Mesendoderm (in vitro differentiated cells): Measurements from ENCODE around the gene HOXB1.

ENCODE experiments used
- DNase-seq: peaks from one replicate; pipeline ENCODE4 v3.0.0; 2013
- H2AK5ac ChIP-seq: 2 replicates; pipeline ENCODE4 v1.6.1; 2013; ENCODE audit warnings: low read length, inconsistent platforms
- H2BK120ac ChIP-seq: 2 replicates; pipeline ENCODE4 v1.6.1; 2013; ENCODE audit warnings: low read depth, mild to moderate bottlenecking, low read length, moderate library complexity, mixed read lengths
- H2BK15ac ChIP-seq: replicated peaks from 2 replicates; pipeline ENCODE4 v1.6.1; 2013; ENCODE audit warnings: low read depth, mild to moderate bottlenecking, moderate library complexity
- H2BK5ac ChIP-seq: 2 replicates; pipeline ENCODE4 v1.6.1; 2013; ENCODE audit warnings: low read length, inconsistent platforms
- H3K18ac ChIP-seq: 2 replicates; pipeline ENCODE4 v1.6.1; 2013; ENCODE audit warnings: mild to moderate bottlenecking, low read length, mixed read lengths
- H3K23ac ChIP-seq: one replicate; pipeline ENCODE4 v1.6.1; 2013; ENCODE audit warnings: low read length
- H3K27ac ChIP-seq: 2 replicates; pipeline ENCODE4 v1.5.1; 2013; ENCODE audit warnings: low read depth, mild to moderate bottlenecking, inconsistent platforms, low read length, moderate library complexity
- H3K27me3 ChIP-seq: 2 replicates; pipeline ENCODE4 v1.6.1; 2013; ENCODE audit warnings: low read length, control low read depth, mild to moderate bottlenecking, inconsistent platforms; ENCODE audit not compliant: insufficient read depth, poor library complexity
- H3K36me3 ChIP-seq: 2 replicates; pipeline ENCODE4 v1.6.1; 2013; ENCODE audit warnings: low read length, inconsistent platforms; ENCODE audit not compliant: control insufficient read depth, insufficient read depth
- H3K4ac ChIP-seq: one replicate; pipeline ENCODE4 v1.6.1; 2013; ENCODE audit warnings: low read depth, mild to moderate bottlenecking, low read length, moderate library complexity
- H3K4me1 ChIP-seq: 2 replicates; pipeline ENCODE4 v1.6.1; 2013; ENCODE audit warnings: low read depth, low read length, inconsistent platforms; ENCODE audit not compliant: control insufficient read depth
- H3K4me2 ChIP-seq: 2 replicates; pipeline ENCODE4 v1.6.1; 2013; ENCODE audit warnings: low read length
- H3K4me3 ChIP-seq: 2 replicates; pipeline ENCODE4 v1.5.1; 2013; ENCODE audit warnings: mild to moderate bottlenecking, low read length
- H3K56ac ChIP-seq: one replicate; pipeline ENCODE4 v1.6.1; 2013; ENCODE audit warnings: low read length
- H3K79me1 ChIP-seq: 2 replicates; pipeline ENCODE4 v1.6.1; 2013; ENCODE audit warnings: low read length, inconsistent platforms
- H3K79me2 ChIP-seq: 2 replicates; pipeline ENCODE4 v1.6.1; 2013; ENCODE audit warnings: mild to moderate bottlenecking, low read length; ENCODE audit not compliant: control insufficient read depth, insufficient read depth
- H3K9ac ChIP-seq: 2 replicates; pipeline ENCODE4 v1.6.1; 2013; ENCODE audit warnings: low read length, inconsistent platforms
- H4K5ac ChIP-seq: one replicate; pipeline ENCODE4 v1.6.1; 2013; ENCODE audit warnings: low read length
- H4K8ac ChIP-seq: one replicate; pipeline ENCODE4 v1.6.1; 2013; ENCODE audit warnings: low read depth, mild to moderate bottlenecking, control low read depth, low read length, moderate library complexity
- WGBS: extraction: QIAGEN DNeasy Blood & Tissue Kit; methylation state at CpG from one replicate; pipeline ENCODE4 v1.1.7; 2013; ENCODE audit warnings: low lambda C conversion rate, missing lambda C conversion rate; ENCODE audit not compliant: insufficient coverage; ENCODE audit errors: extremely low coverage; 5-methylcytosine and 5-hydroxymethylcytosine counted together

The HOXB1 gene

DNA sequence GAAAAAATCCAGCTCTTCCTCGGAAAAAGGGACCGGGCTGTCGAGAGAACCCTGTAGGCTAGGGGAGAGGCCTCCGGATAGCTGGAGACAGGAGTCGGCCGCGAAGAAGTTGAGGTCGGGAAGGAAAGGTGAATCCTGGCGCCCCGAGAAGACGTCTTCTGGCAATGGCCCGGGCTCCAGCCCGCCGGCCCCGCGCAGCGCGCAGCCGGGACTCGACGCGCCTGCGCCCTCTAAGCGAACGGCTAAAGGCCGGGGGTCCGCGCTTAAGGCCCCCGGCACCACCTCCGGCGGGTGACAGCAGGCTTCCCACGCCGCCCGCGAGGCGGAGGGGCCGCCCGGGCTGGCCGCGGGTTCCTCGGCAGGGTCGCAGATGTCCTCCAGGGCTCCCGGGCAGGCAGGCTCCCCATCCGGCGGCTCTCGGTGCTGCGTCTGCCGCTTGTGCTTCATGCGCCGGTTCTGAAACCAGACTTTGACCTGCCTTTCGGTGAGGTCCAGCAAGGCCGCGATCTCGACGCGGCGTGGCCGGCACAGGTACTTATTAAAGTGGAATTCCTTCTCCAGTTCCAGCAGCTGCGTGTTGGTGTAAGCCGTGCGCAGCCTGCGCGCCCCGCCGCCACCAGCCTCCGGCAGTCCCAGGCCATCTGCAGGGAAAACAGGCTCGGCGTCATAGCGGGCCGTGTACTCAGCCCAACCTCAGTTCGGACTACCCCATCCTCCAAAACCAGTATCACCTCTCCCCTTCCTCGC, 12.5 kb upstream of the HOXB1 start:
- WGBS = no CpG with 5 or more reads among the region's 72 CpGs
- H3K9ac ChIP-seq = peak overlapping the region; percentile 58
- no peak overlapping the region for H4K5ac ChIP-seq
- peaks cover 66% of the 10 kb centered on the region for H3K27me3 ChIP-seq
- no peak overlapping the region for H2BK120ac ChIP-seq
- no peak overlapping the region for H3K18ac ChIP-seq
- H3K27ac ChIP-seq = no peak overlapping the region
- H3K4me2 ChIP-seq = peak overlapping the region; percentile 91
- no peak overlapping the region for H3K4ac ChIP-seq
- H3K79me1 ChIP-seq = no peaks in the 10 kb centered on the region
- no peak overlapping the region for H2BK5ac ChIP-seq
- no peaks in the 10 kb centered on the region for H3K36me3 ChIP-seq
- H3K79me2 ChIP-seq = no peaks in the 10 kb centered on the region
- no peak overlapping the region for H2AK5ac ChIP-seq
- no peak overlapping the region for H2BK15ac ChIP-seq
- peak; percentile 72 for DNase-seq
- peaks cover 6% of the 10 kb centered on the region for H3K4me1 ChIP-seq
- peak overlapping the region; percentile 56 for H3K56ac ChIP-seq
- H3K23ac ChIP-seq = no peak overlapping the region
- H3K4me3 ChIP-seq = no peak overlapping the region
- no peak overlapping the region for H4K8ac ChIP-seq

DNA sequence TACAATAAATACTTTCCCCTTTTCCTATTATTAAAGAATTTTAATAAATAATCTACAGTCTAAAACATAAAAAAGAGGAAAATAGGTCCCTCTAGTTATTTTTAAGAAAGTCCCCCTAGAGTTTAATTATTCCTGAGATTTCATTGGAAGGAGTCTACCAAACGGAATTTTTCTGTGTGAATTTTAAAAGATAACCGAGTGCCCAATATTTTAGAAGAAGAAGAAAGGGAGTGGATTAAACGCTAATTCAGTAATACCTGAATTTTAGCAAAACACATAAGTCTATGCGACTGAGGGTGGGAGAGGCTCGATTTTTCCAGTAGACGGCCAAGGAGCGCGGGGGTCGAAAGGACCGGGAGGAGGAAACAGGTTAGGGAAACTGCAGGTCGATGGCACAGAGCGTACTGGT, 11.9 kb upstream of the HOXB1 start:
- Histone ChIP-seq H3K27ac (no peak overlapping the region), H4K8ac (no peak overlapping the region), H2BK15ac (no peak overlapping the region), H2BK120ac (no peak overlapping the region), H3K4me2 (peak overlapping the region; percentile 36), H3K23ac (no peak overlapping the region), H4K5ac (no peak overlapping the region), H2BK5ac (no peak overlapping the region), H3K4ac (no peak overlapping the region), H3K18ac (no peak overlapping the region), H3K9ac (peak overlapping the region; percentile 36), H3K56ac (peak overlapping the region; percentile 56), H3K36me3 (no peaks in the 10 kb centered on the region), H3K4me3 (no peak overlapping the region), H3K27me3 (peaks cover 63% of the 10 kb centered on the region), H3K4me1 (peaks cover 6% of the 10 kb centered on the region), H3K79me2 (no peaks in the 10 kb centered on the region), H2AK5ac (no peak overlapping the region), H3K79me1 (no peaks in the 10 kb centered on the region)
- WGBS = no CpG with 5 or more reads among the region's 12 CpGs
- no peak for DNase-seq

DNA sequence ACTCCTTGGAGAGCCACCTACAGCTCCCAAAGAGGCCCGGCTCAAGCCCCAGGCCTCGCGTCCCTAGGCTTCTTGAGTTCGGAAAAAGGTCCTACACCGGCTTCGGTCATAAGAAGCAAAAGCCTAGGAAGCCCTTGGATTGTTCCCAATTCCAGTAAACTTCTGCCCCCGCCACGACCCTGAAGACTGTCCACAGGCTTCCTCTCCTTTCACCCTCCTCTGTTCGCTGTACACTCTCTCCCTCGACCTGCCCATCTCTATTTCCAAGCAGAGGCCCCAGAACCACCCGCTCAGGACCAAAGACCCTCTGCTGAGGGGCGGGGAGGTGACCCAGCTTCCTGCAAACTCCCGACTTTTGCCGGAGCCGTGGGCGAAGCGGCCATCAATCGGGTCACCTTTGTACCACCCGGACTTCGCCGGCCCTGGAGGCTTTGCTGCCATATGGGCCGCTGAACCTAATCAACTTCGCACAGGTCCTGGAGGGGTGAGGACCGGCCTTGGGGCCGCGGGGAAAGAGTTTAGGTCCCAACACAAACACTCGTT, 11.4 kb upstream of the HOXB1 start:
- H3K79me2 ChIP-seq = no peaks in the 10 kb centered on the region

DNA sequence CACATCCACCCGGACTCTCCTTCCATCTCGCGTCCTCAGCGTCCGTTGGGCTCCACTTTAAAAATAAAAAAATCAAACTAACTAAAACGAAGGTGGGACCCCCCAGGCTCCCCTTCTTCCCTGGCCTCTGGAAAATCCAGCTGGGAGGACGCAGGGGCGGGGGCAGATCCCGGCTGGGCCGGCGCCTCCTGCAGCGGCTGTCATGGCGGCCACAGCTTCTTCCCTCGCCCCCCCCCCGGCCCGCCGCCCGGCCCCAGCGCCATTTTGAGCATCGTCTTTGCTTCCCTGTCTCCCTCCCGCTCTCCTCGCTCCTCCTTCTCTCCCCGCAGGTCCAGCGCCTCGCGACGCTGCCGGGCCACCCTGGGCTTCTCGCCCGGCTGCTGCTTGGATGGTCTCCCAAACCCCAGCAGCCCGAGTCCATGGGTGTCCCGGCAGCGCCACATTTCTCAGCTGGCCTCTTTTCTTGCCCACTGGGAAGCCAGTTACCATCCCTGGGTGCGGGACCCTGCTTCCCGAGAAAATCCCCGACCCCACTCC, 10.8 kb upstream of the HOXB1 start:
- H2BK15ac ChIP-seq = no peak overlapping the region
- H2AK5ac ChIP-seq = no peak overlapping the region
- H3K9ac ChIP-seq = peak overlapping the region; percentile 40
- H3K27ac ChIP-seq = no peak overlapping the region
- no peak for DNase-seq
- no peaks in the 10 kb centered on the region for H3K79me1 ChIP-seq
- no peaks in the 10 kb centered on the region for H3K79me2 ChIP-seq
- no peak overlapping the region for H2BK5ac ChIP-seq
- H3K27me3 ChIP-seq = peaks cover 53% of the 10 kb centered on the region
- H3K4me2 ChIP-seq = peak overlapping the region; percentile 59
- H3K56ac ChIP-seq = peak overlapping the region; percentile 74
- H4K8ac ChIP-seq = no peak overlapping the region
- no peak overlapping the region for H3K18ac ChIP-seq
- H3K4me1 ChIP-seq = peaks cover 1% of the 10 kb centered on the region
- no peak overlapping the region for H2BK120ac ChIP-seq
- no peak overlapping the region for H3K4ac ChIP-seq
- no CpG with 5 or more reads among the region's 36 CpGs for WGBS
- peak overlapping the region; percentile 8 for H3K4me3 ChIP-seq
- no peaks in the 10 kb centered on the region for H3K36me3 ChIP-seq
- no peak overlapping the region for H4K5ac ChIP-seq
- no peak overlapping the region for H3K23ac ChIP-seq

More for the DNA sequence above, 11.4 kb upstream of the HOXB1 start:
- no peak overlapping the region for H2AK5ac ChIP-seq
- no peaks in the 10 kb centered on the region for H3K36me3 ChIP-seq
- no peak overlapping the region for H2BK120ac ChIP-seq
- H3K9ac ChIP-seq = no peak overlapping the region
- no peak overlapping the region for H3K4ac ChIP-seq
- H3K18ac ChIP-seq = no peak overlapping the region
- peak overlapping the region; percentile 74 for H3K56ac ChIP-seq
- peaks cover 58% of the 10 kb centered on the region for H3K27me3 ChIP-seq
- H3K4me1 ChIP-seq = peaks cover 3% of the 10 kb centered on the region
- no peak overlapping the region for H4K8ac ChIP-seq
- H3K4me3 ChIP-seq = no peak overlapping the region
- no CpG with 5 or more reads among the region's 27 CpGs for WGBS
- no peak overlapping the region for H2BK5ac ChIP-seq
- no peak overlapping the region for H2BK15ac ChIP-seq
- H3K79me1 ChIP-seq = no peaks in the 10 kb centered on the region
- DNase-seq = no peak
- H3K23ac ChIP-seq = no peak overlapping the region
- H4K5ac ChIP-seq = no peak overlapping the region
- H3K27ac ChIP-seq = no peak overlapping the region
- H3K4me2 ChIP-seq = peak overlapping the region; percentile 59

DNA sequence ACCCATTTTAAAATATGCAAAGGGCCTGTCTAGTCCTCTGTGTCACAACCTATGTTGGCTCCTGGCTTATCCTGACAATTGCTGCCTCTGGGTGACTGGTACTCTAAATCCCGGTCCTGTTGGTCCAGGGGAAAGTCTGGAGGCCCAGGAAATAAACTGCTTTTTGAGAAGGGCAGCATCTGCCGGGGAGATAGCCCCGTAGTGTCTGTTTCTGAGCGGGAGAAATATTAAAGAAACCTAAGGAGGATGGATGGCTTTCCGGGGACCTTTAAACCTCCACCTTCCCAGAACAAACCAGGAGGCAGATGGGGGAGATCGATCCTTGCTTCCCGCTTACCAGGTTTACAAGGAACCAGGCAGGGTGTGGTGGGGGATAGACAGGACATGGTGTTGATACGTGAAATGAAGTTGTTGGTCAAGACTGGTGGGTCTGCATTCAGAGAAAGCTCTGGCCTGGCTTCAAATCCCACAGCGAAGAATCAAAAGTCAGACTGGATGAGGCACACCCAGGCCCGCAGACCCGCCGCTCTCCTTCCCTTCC, 10.3 kb upstream of the HOXB1 start:
- Histone ChIP-seq H3K27me3 (peaks cover 51% of the 10 kb centered on the region), H3K18ac (no peak overlapping the region), H3K4me1 (no peaks in the 10 kb centered on the region), H4K5ac (no peak overlapping the region), H2BK120ac (no peak overlapping the region), H3K36me3 (no peaks in the 10 kb centered on the region), H3K4me3 (no peak overlapping the region), H4K8ac (no peak overlapping the region), H2AK5ac (no peak overlapping the region), H3K27ac (no peak overlapping the region), H2BK5ac (no peak overlapping the region), H3K9ac (peak overlapping the region; percentile 32), H3K4me2 (peak overlapping the region; percentile 46), H3K56ac (peak overlapping the region; percentile 34), H3K4ac (no peak overlapping the region), H3K79me2 (no peaks in the 10 kb centered on the region), H2BK15ac (no peak overlapping the region), H3K79me1 (no peaks in the 10 kb centered on the region), H3K23ac (no peak overlapping the region)
- WGBS = no CpG with 5 or more reads among the region's 12 CpGs
- no peak for DNase-seq
